OCI-M1 (cell line): ENCODE measurements around the gene TAS1R1.
A peak's percentile ranks its signal among the peaks of the same experiment; 100 is the strongest.
"Not testable (repeated sequence)": the region's sequence is repeated elsewhere in the genome, so short reads cannot be mapped to it uniquely, and the experiment has no call there.

Source experiments
- DNase-seq: peaks from one replicate; lab custom pipeline; 2025; lab: John Stamatoyannopoulos, UW

The TAS1R1 gene

GRCh38 chr1:6521536-6521935 is 33.6 kb upstream of the TAS1R1 start:
- no peak for DNase-seq

GRCh38 chr1:6523566-6523965 is 31.5 kb upstream of the TAS1R1 start:
- peak; percentile 57 for DNase-seq

GRCh38 chr1:6526316-6526715 is 28.8 kb upstream of the TAS1R1 start:
- DNase-seq: no peak

GRCh38 chr1:6528492-6528891 is 26.6 kb upstream of the TAS1R1 start:
- DNase-seq: no peak

GRCh38 chr1:6530504-6531160 is 24.5 kb upstream of the TAS1R1 start:
- no peak for DNase-seq

GRCh38 chr1:6531996-6532395 is 23.1 kb upstream of the TAS1R1 start:
- DNase-seq: no peak

DNA sequence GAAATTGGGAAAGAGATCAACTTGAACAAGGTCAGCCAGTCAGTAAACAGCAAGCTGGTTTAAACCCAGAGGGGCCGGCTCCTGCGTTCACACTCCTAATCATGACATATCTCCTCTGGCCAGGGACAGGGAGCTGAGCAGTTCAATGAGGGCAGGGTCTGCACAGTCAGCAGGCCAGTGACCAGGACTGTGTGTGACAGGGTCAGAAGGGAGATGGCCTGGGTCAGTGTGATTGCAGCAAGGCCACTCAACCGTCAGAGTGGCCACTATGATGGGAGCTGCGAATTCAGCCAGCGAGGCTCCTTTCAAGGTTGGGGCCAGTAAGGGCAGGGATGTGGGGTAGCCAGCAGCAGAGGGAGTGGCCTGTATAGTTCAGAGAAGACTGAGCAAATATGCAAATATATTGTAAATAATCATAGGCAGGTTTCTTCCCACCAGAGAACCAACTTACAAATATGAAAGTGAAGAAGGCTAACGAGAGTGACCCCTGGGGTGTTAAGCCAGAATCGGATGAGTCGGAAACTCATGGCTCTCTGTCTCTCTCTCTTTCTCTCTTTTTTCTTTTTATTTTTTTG is 20.8 kb upstream of the TAS1R1 start:
- no peak for DNase-seq

DNA sequence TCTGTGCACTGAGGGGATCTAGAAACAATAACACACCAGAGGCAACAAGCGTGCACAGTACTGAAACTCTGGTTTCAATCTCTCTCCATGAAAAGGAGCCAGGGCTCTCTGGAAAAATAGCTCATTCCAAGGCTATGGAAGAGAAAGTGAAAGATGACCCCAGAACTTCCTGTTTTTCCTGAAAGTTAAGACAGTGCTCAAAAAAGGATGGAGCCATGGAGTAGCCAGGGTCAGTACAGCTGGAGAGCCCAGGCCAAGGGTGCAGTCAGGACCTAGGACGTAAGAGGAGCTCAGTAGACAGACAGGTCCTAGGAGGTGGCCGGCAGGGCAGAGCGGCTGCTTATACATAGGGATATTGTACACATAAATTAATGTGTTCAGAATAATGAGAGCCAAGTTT is 19.9 kb upstream of the TAS1R1 start:
- no peak for DNase-seq

GRCh38 chr1:6536291-6536690 is 18.8 kb upstream of the TAS1R1 start:
- DNase-seq: no peak

DNA sequence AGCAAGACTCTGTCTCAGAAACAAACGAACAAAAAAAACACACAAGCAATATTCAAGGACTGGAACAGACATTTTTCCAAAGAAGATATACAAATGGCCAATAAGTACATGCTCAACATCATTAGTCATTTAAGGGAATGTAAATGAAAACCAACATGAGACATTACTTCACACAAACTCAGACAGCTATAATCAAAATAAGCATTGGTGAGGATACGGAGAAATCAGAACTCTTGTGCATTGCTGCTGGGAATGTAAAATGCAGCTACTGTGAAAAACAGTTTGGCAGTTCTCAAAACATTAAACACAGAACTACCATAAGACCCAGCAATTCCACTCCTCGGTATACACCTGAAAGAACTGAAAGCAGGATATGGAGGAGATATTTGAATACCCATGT is 16.2 kb upstream of the TAS1R1 start:
- no peak for DNase-seq

DNA sequence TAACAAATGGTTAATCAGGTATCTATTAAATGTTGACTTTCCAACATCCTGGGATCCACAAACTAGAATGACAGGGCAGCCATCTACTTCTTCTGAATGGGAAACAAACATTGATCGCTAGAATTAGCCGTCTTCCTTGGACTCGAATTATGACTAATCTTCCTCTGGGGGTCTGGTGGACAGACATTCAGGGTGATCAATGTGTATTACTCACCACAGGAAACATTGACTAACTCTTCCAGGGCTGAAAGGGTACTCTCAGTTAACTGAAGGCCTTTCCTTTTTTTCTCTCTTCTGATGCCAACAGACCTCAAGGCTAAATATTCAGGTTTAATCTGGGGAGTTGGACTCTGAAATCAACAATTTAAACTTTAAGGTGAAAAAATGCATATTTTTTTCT is 10.3 kb upstream of the TAS1R1 start:
- DNase-seq: no peak

DNA sequence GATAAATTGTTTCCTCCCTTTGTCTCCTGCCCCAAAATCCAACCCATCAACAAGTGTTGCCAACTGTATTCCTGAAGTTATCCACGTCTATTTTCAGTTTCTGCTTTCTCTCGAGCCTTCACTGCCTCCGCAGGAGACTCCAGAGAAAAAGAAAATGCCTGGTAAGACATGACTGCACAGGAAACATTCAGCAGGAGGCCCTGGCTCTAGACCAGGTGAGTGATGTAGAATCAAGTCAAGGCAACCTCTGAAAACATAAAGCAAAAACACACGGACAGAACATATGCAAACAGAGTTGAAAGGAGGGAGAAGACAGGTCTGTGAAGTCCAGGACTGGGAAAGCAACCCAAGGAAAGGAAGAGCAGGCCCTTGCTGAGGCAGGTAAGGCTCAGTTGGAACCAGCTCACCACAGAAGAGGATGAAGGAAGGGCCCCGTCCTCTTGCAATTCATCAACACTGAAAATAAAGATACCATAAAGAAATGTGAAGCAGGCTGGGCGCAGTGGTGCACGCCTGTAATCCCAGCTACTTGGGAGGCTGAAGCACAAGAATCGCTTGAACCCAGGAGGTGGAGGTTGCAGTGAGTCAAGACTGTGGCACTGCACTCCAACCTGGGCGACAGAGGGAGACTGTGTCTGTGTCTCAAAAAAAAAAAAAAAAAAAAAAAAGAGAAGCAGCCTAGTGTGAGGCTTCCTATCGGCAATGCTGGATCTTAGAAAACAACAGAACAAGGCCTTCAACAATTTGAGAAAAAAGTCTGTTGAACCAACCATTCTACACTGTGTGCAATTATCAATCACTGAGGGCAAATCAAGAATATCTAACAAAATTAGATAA is 9.6 kb upstream of the TAS1R1 start:
- DNase-seq: no peak

GRCh38 chr1:6546326-6546725 is 8.8 kb upstream of the TAS1R1 start:
- DNase-seq: no peak

DNA sequence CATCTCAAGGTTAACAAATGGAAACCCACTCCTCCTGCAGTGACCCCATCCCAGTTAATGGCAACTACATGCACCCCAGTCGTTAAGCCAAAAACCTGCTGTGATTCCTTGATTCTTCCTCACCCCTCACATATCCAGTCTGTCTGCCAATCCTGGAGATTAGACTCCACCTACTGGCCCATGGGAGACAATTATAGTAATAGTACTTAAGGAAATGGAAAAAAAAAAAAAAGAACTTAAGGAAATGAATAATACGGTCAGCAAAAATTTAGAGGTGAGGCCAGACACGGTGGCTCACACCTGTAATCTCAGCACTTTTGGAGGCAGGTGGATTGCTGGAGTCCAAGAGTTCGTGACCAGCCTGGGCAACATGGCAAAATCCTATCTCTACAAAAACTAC is 7.8 kb upstream of the TAS1R1 start:
- DNase-seq: no peak

GRCh38 chr1:6554031-6554906 is 838 bp upstream of the TAS1R1 start, which contains the start of gene NOL9:
Gene NOL9, minus strand, starts transcription at chr1:6554513. Its CDS starts 11 bp downstream, at chr1:6554502.
- DNase-seq: peak; percentile 96

DNA sequence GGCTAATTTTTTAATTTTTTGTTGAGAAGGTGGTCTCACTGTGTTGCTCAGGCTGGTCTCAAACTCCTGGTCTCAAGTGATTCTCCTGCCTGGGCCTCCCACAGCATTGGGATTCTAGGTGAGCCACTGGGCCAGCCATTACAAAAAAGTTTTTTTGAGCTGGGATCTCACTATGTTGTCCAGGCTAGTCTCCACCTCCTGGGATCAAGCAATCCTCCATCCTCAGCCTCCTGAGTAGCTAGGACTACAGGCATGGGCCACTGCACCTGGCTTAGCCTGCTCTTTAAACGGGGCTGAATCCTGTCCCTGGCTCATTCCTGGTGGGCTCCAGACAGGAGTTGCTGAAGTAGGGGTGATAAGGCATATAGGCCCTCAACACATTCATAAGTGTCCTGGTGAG is 2.5 kb downstream of the TAS1R1 start:
- no peak for DNase-seq

DNA sequence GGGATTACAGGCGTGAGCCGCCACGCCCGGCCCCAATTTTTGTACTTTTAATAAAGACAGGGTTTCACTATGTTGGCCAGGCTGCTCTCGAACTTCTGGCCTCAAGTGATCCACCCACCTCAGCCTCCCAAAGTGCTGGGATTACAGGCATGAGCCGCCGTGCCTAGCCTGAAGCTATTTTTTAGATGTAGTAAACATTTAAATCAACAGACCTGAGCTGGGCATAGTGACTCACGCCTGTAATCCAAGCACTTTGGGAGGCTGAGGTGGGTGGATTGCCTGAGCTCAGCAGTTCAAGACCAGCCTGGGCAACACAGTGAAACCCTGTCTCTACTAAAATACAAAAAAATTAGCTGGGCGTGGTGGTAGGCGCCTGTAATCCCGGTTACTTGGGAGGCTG is 4.1 kb downstream of the TAS1R1 start:
- DNase-seq: not testable (repeated sequence)

DNA sequence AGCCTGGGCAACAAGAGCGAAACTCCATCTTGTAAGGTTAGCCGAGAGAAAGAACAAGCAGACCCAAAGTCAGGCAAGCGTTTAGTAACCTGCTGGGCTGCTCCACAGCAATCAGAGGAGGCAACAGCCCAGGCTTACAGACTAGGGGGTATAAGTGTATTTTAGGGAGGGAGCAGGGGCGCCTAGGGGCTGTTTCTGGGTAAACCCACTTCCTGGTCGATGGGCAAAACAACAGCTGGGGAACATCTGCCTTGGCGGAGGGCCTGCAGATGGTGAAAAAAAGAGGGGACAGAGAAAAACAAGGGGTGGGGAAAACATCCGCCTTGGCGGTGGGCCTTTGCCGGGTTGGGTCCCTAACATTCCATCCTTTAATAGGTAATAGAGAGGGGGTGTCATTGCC is 5.2 kb downstream of the TAS1R1 start:
- no peak for DNase-seq

GRCh38 chr1:6569033-6569432 is 13.9 kb downstream of the TAS1R1 start:
- DNase-seq: no peak

DNA sequence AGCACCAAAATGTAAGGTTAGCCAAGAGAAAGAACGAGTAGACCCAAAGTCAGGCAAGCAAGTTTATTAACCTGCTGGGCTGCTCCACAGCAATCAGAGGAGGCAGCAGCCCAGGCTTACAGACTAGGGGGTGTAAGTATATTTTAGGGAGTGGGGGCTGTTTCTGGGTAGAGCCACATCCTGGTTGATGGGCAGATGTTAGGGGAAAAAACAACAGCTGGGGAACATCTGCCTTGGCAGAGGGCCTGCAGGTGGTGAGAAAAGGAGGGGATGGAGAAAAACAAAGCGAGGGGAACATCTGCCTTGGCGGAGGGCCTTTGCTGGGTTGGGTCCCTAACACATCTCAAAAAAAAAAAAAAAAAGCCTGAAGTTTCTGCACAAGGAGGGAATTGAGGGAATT is 15.0 kb downstream of the TAS1R1 start:
- no peak for DNase-seq

GRCh38 chr1:6570987-6571386 is 15.9 kb downstream of the TAS1R1 start:
- no peak for DNase-seq
